SK-N-SH treated with all-trans-retinoic acid at 6 μM for 48 hours (cell line): ENCODE measurements around the gene TMEM39B.

Experiments
- CSDC2 ChIP-seq: fragments of 250-450 bp; sonication (Bioruptor Pico); IDR thresholded peaks from 2 replicates; pipeline ENCODE4 v1.5.0; 2020; ENCODE audit warnings: mild to moderate bottlenecking, moderate library complexity
- CSRNP3 ChIP-seq: fragments of 250-450 bp; sonication (Bioruptor Pico); IDR thresholded peaks from 2 replicates; pipeline ENCODE4 v1.5.1; 2021; ENCODE audit warnings: mild to moderate bottlenecking, moderate library complexity
- ESRRG ChIP-seq: fragments of 250-450 bp; sonication (Bioruptor Pico); IDR thresholded peaks from 2 replicates; pipeline ENCODE4 v1.6.1; 2021; ENCODE audit warnings: mild to moderate bottlenecking
- OSR1 ChIP-seq: fragments of 250-450 bp; sonication (Bioruptor Pico); IDR thresholded peaks from 2 replicates; pipeline ENCODE4 v1.8.0; 2022; ENCODE audit warnings: moderate library complexity, mild to moderate bottlenecking, inconsistent platforms
- PATZ1 ChIP-seq: fragments of 250-450 bp; sonication (Bioruptor Pico); IDR thresholded peaks from 2 replicates; pipeline ENCODE4 v1.8.0; 2020; ENCODE audit warnings: mild to moderate bottlenecking, moderate library complexity, borderline replicate concordance
- POU6F1 ChIP-seq: fragments of 250-450 bp; sonication (Bioruptor Pico); IDR thresholded peaks from 2 replicates; pipeline ENCODE4 v1.8.0; 2021; ENCODE audit warnings: low read depth, mild to moderate bottlenecking, moderate library complexity, borderline replicate concordance
- RARB ChIP-seq: fragments of 250-450 bp; sonication (Bioruptor Pico); IDR thresholded peaks from 2 replicates; pipeline ENCODE4 v1.8.0; 2021; ENCODE audit warnings: mild to moderate bottlenecking, moderate library complexity
- ZFP3 ChIP-seq: fragments of 250-450 bp; sonication (Bioruptor Pico); IDR thresholded peaks from 2 replicates; pipeline ENCODE4 v1.5.0; 2020; ENCODE audit warnings: mild to moderate bottlenecking, moderate library complexity
- ZNF8 ChIP-seq: fragments of 450-650 bp; formaldehyde crosslinking; IDR thresholded peaks from 2 replicates; pipeline ENCODE4 v1.5.0; 2020; ENCODE audit warnings: mild to moderate bottlenecking, moderate library complexity

- TF ChIP-seq ZNF8 (CRISPR knock-in tag): no peak
- no peak for TF ChIP-seq CSRNP3 (CRISPR knock-in tag)
- TF ChIP-seq OSR1 (CRISPR knock-in tag): no peak
- TF ChIP-seq POU6F1 (CRISPR knock-in tag): no peak
- TF ChIP-seq PATZ1 (CRISPR knock-in tag): no peak
- no peak for TF ChIP-seq ZFP3
- no peak for TF ChIP-seq ESRRG (CRISPR knock-in tag)
- TF ChIP-seq RARB (CRISPR knock-in tag): no peak
- TF ChIP-seq CSDC2 (CRISPR knock-in tag): no peak
Observed at GRCh38 chr1:32042330-32042729, 30.4 kb upstream of the TMEM39B start.
